ENCODE measurements around the gene CORIN. TPM values are rescaled to one million over a fixed set of nuclear protein-coding genes. Genes with fewer than 3 reads are reported as not detected.
"Not testable (repeated sequence)": the region's sequence is repeated elsewhere in the genome, so short reads cannot be mapped to it uniquely, and the experiment has no call there.

The CORIN gene
- total and polyA plus RNA-seq, 7 experiments from 2014 or later = 0.07 to 0.19 (median 0.08) TPM; not detected in 4

GRCh38 chr4:47694322-47694721 lies 143.5 kb downstream of the CORIN start:
- Histone ChIP-seq H3K27me3 (ENCODE audit: control insufficient read depth in 2 of 2, insufficient read depth in 2 of 2, low read length in 2 of 2) (no peaks in the 10 kb centered on the region), H3K36me3 (ENCODE audit: control insufficient read depth in 2 of 3, insufficient read depth in 3 of 3, low read length in 3 of 3) (no peaks in the 10 kb centered on the region), H3K9me3 (ENCODE audit: control insufficient read depth in 2 of 3, low read length in 3 of 3) (no peaks in the 10 kb centered on the region), H3K4me3 (ENCODE audit: low read length) (no peak overlapping the region), H3K27ac (ENCODE audit: low read depth, low read length) (no peak overlapping the region), H3K4me1 (ENCODE audit: control insufficient read depth in 2 of 2, insufficient read depth in 2 of 2, low read length in 2 of 2) (no peaks in the 10 kb centered on the region)
- no peak overlapping the region for H3K27ac Mint-ChIP-seq
- ATAC-seq (no peak), DNase-seq (no peak)
- no peaks in the 10 kb centered on the region for H3K4me1 Mint-ChIP-seq
- no peaks in the 10 kb centered on the region for H3K9me3 Mint-ChIP-seq
- intact Hi-C loops (cut with micrococcal nuclease) = no loop called here
- peaks cover 18 to 40% (median 27%) of the 10 kb centered on the region in 5 donors for H3K27me3 Mint-ChIP-seq
- no peak overlapping the region for H3K4me3 Mint-ChIP-seq
- CTCF ChIA-PET = no interaction called here
- POLR2A ChIA-PET = no interaction called here
- H3K36me3 Mint-ChIP-seq = no peaks in the 10 kb centered on the region

DNA sequence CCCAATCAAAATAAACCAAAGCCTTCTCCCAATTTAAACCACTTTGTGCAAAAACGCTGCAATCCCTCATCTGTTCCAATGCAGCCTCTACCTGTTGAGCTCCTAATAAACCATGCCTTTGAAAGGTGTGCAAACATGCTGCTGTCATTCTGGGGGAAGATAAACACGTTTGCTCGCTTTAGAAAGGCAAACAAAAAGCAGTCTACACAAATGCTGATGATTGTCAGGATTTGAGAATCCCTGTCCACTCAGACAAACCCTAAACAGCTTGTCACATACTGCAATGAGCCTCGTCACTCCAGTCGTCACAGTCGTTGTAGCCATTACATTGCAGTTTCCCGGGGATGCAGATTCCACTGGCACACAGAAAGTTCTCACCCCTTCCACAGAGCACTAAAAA lies 145.2 kb downstream of the CORIN start:
- H3K4me1 ChIP-seq (ENCODE audit: control insufficient read depth in 2 of 2, insufficient read depth in 2 of 2, low read length in 2 of 2) = no peaks in the 10 kb centered on the region
- intact Hi-C loops (cut with micrococcal nuclease) = no loop called here
- Mint-ChIP-seq H3K4me3 (no peak overlapping the region), H3K9me3 (no peaks in the 10 kb centered on the region), H3K4me1 (no peaks in the 10 kb centered on the region), H3K27me3 (peaks cover 12 to 29% (median 21%) of the 10 kb centered on the region in 5 donors), H3K36me3 (no peaks in the 10 kb centered on the region), H3K27ac (no peak overlapping the region)
- H3K4me3 ChIP-seq (ENCODE audit: low read length) = no peak overlapping the region
- H3K27me3 ChIP-seq (ENCODE audit: control insufficient read depth in 2 of 2, insufficient read depth in 2 of 2, low read length in 2 of 2) = no peaks in the 10 kb centered on the region
- CTCF ChIA-PET = interaction anchor here (0.5 to 0.6 kb wide), 2 partner anchors 17 to 237 kb away, joined by 3 read pairs; no protein-coding TSS in a partner anchor
- no peaks in the 10 kb centered on the region for H3K36me3 ChIP-seq (ENCODE audit: control insufficient read depth in 2 of 3, insufficient read depth in 3 of 3, low read length in 3 of 3)
- POLR2A ChIA-PET = no interaction called here
- no peak for DNase-seq
- H3K9me3 ChIP-seq (ENCODE audit: control insufficient read depth in 2 of 3, low read length in 3 of 3) = no peaks in the 10 kb centered on the region
- H3K27ac ChIP-seq (ENCODE audit: low read depth, low read length) = no peak overlapping the region
- ATAC-seq = no peak

GRCh38 chr4:47691757-47692383 lies 146.0 kb downstream of the CORIN start:
- H3K9me3 ChIP-seq (ENCODE audit: control insufficient read depth in 2 of 3, low read length in 3 of 3); H3K9me3 Mint-ChIP-seq; H3K4me1 ChIP-seq (ENCODE audit: control insufficient read depth in 2 of 2, insufficient read depth in 2 of 2, low read length in 2 of 2); POLR2A ChIA-PET; H3K36me3 ChIP-seq (ENCODE audit: control insufficient read depth in 2 of 3, insufficient read depth in 3 of 3, low read length in 3 of 3); H3K27me3 ChIP-seq (ENCODE audit: control insufficient read depth in 2 of 2, insufficient read depth in 2 of 2, low read length in 2 of 2); ATAC-seq; H3K27ac Mint-ChIP-seq; H3K4me1 Mint-ChIP-seq; H3K27ac ChIP-seq (ENCODE audit: low read depth, low read length); DNase-seq; H3K36me3 Mint-ChIP-seq; intact Hi-C loops (cut with micrococcal nuclease); H3K4me3 ChIP-seq (ENCODE audit: low read length); H3K4me3 Mint-ChIP-seq: not testable (repeated sequence)
- CTCF ChIA-PET = interaction anchor here (0.5 kb wide), 1 partner anchor 16 kb away, joined by 3 read pairs; no protein-coding TSS in a partner anchor
- H3K27me3 Mint-ChIP-seq = peaks cover 8 to 22% (median 18%) of the 10 kb centered on the region in 5 donors

DNA sequence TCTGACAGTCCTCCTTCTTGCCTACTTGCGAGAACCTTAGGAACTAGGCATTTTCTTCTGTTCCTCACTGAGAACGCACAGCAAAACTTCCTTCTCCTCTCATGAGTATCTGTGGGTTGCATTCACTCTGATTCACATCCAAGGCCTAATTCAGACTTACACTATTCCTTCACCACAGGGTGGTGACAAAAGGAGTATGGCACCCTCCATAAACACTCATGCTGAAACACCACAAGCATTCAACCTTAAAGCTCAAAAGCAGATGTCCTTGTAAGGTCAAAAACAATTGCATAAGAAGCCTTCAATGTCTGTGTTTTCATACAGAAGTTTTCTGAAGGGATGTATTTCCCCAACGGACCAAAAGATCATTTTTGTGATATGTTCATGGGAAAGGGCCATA lies 147.3 kb downstream of the CORIN start:
- no peak for ATAC-seq
- no peaks in the 10 kb centered on the region for H3K9me3 Mint-ChIP-seq
- H3K36me3 ChIP-seq (ENCODE audit: control insufficient read depth in 2 of 3, insufficient read depth in 3 of 3, low read length in 3 of 3) = no peaks in the 10 kb centered on the region

DNA sequence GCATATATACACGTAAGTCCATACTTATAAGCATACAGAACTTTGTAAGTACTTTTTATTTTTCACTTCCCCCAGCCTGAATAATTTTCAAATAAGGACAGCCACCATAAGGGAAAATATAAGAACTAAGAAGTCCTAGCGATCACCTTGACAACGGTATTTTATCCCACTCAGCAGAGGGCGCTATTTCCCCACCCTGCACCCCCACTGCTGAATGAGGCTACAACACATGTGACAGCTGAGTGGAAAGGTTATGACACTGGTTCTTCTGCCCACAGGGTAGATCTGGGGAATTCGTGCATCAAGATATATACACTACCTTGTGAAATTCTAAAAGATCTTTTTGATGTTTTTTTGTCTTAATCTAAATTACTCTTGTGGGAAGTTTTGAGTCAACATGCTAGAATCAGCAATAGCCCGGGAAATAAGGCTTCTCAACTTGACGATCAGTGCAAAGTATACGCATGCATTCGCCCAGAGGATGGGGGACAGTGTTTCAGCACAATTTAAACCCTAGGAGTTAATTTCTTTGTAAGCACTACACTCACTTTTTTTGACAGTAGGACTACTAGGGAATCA lies 151.5 kb downstream of the CORIN start:
- no peaks in the 10 kb centered on the region for H3K36me3 Mint-ChIP-seq
- Histone ChIP-seq H3K4me1 (ENCODE audit: control insufficient read depth in 2 of 2, insufficient read depth in 2 of 2, low read length in 2 of 2) (no peaks in the 10 kb centered on the region), H3K4me3 (ENCODE audit: low read length) (no peak overlapping the region), H3K27me3 (ENCODE audit: control insufficient read depth in 2 of 2, insufficient read depth in 2 of 2, low read length in 2 of 2) (no peaks in the 10 kb centered on the region), H3K36me3 (ENCODE audit: control insufficient read depth in 2 of 3, insufficient read depth in 3 of 3, low read length in 3 of 3) (no peaks in the 10 kb centered on the region), H3K9me3 (ENCODE audit: control insufficient read depth in 2 of 3, low read length in 3 of 3) (no peaks in the 10 kb centered on the region), H3K27ac (ENCODE audit: low read depth, low read length) (no peak overlapping the region)
- peak; percentile 24 to 61 (median 48) for DNase-seq
- no peaks in the 10 kb centered on the region for H3K9me3 Mint-ChIP-seq
- H3K27ac Mint-ChIP-seq = no peak overlapping the region
- peak; percentile 87 for ATAC-seq
- H3K4me1 Mint-ChIP-seq = no peaks in the 10 kb centered on the region
- POLR2A ChIA-PET = no interaction called here
- H3K4me3 Mint-ChIP-seq = no peak overlapping the region
- intact Hi-C loops (cut with micrococcal nuclease) = loop anchor here (1.0 to 10.0 kb wide), 6 partner anchors 150 to 458 kb away; no protein-coding TSS in a partner anchor
- H3K27me3 Mint-ChIP-seq = peaks cover 0 to 27% (median 9%) of the 10 kb centered on the region in 5 donors
- CTCF ChIA-PET = interaction anchor here (1.1 to 2.7 kb wide), 4 partner anchors 151 to 256 kb away, joined by 3 to 6 read pairs (median 5); partner anchors contain the start of gene CORIN

More for the DNA sequence above, 147.3 kb downstream of the CORIN start:
- H3K4me3 ChIP-seq (ENCODE audit: low read length) = no peak overlapping the region
- H3K4me1 ChIP-seq (ENCODE audit: control insufficient read depth in 2 of 2, insufficient read depth in 2 of 2, low read length in 2 of 2) = no peaks in the 10 kb centered on the region
- CTCF ChIA-PET = no interaction called here
- intact Hi-C loops (cut with micrococcal nuclease) = no loop called here
- no peak for DNase-seq
- Mint-ChIP-seq H3K4me3 (no peak overlapping the region), H3K4me1 (no peaks in the 10 kb centered on the region), H3K27me3 (peaks cover 6 to 22% (median 15%) of the 10 kb centered on the region in 5 donors), H3K36me3 (no peaks in the 10 kb centered on the region), H3K27ac (no peak overlapping the region)
- no peaks in the 10 kb centered on the region for H3K27me3 ChIP-seq (ENCODE audit: control insufficient read depth in 2 of 2, insufficient read depth in 2 of 2, low read length in 2 of 2)
- H3K27ac ChIP-seq (ENCODE audit: low read depth, low read length) = no peak overlapping the region
- POLR2A ChIA-PET = no interaction called here
- H3K9me3 ChIP-seq (ENCODE audit: control insufficient read depth in 2 of 3, low read length in 3 of 3) = no peaks in the 10 kb centered on the region

DNA sequence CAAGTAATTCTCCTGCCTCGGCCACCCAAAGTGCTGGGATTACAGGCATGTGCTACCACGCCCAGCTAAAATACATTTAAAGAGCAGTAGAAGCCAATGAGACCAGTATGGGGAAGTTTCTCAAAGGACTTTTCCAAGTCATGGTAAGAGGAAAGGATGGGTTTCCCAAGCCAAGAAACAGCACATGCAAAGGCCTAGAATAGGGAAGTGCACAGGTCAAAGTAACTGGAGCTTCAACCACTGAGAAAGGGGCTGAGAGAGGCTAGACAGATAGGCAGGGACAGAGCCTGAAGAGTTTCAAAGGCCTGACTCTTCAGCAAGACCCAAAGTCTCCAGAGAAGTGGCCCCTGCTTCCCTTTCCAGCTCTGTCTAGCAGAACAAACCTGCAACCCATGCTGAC lies 162.1 kb downstream of the CORIN start:
- Histone ChIP-seq H3K9me3 (ENCODE audit: control insufficient read depth in 2 of 3, low read length in 3 of 3) (no peaks in the 10 kb centered on the region), H3K36me3 (ENCODE audit: control insufficient read depth in 2 of 3, insufficient read depth in 3 of 3, low read length in 3 of 3) (no peaks in the 10 kb centered on the region), H3K27ac (ENCODE audit: low read depth, low read length) (no peak overlapping the region), H3K27me3 (ENCODE audit: control insufficient read depth in 2 of 2, insufficient read depth in 2 of 2, low read length in 2 of 2) (no peaks in the 10 kb centered on the region), H3K4me1 (ENCODE audit: control insufficient read depth in 2 of 2, insufficient read depth in 2 of 2, low read length in 2 of 2) (no peaks in the 10 kb centered on the region), H3K4me3 (ENCODE audit: low read length) (no peak overlapping the region)
- H3K9me3 Mint-ChIP-seq = no peaks in the 10 kb centered on the region
- peaks cover 5 to 23% (median 12%) of the 10 kb centered on the region in 5 donors for H3K27me3 Mint-ChIP-seq
- intact Hi-C loops (cut with micrococcal nuclease) = no loop called here
- CTCF ChIA-PET = interaction anchor here (0.7 kb wide), 1 partner anchor 17 kb away, joined by 3 read pairs; no protein-coding TSS in a partner anchor
- H3K36me3 Mint-ChIP-seq = no peaks in the 10 kb centered on the region
- POLR2A ChIA-PET = no interaction called here
- no peak overlapping the region for H3K4me3 Mint-ChIP-seq
- H3K27ac Mint-ChIP-seq = no peak overlapping the region
- ATAC-seq (no peak), DNase-seq (no peak)
- H3K4me1 Mint-ChIP-seq = no peaks in the 10 kb centered on the region

- Mint-ChIP-seq H3K9me3 (no peaks in the 10 kb centered on the region), H3K4me1 (no peaks in the 10 kb centered on the region), H3K27me3 (peaks cover 8 to 18% (median 10%) of the 10 kb centered on the region in 5 donors), H3K36me3 (no peaks in the 10 kb centered on the region), H3K4me3 (no peak overlapping the region), H3K27ac (no peak overlapping the region)
- Histone ChIP-seq H3K4me1 (ENCODE audit: control insufficient read depth in 2 of 2, insufficient read depth in 2 of 2, low read length in 2 of 2) (no peaks in the 10 kb centered on the region), H3K36me3 (ENCODE audit: control insufficient read depth in 2 of 3, insufficient read depth in 3 of 3, low read length in 3 of 3) (no peaks in the 10 kb centered on the region), H3K9me3 (ENCODE audit: control insufficient read depth in 2 of 3, low read length in 3 of 3) (no peaks in the 10 kb centered on the region), H3K4me3 (ENCODE audit: low read length) (no peak overlapping the region), H3K27me3 (ENCODE audit: control insufficient read depth in 2 of 2, insufficient read depth in 2 of 2, low read length in 2 of 2) (no peaks in the 10 kb centered on the region), H3K27ac (ENCODE audit: low read depth, low read length) (no peak overlapping the region)
- POLR2A ChIA-PET = no interaction called here
- intact Hi-C loops (cut with micrococcal nuclease) = no loop called here
- DNase-seq = no peak
- no peak for ATAC-seq
- CTCF ChIA-PET = no interaction called here
These were observed 163.7 kb downstream of the CORIN start for GRCh38 chr4:47674144-47674543.

Data from naive thymus-derived CD4-positive, alpha-beta T cell (primary cell).